ENCODE results near the gene PROSER1.
A peak's percentile ranks its signal among the peaks of the same experiment; 100 is the strongest.

Gene PROSER1

GRCh38 chr13:39023761-39024160, 14.1 kb downstream of the PROSER1 start:
- Histone ChIP-seq H3K36me3 (replicated peaks) (peaks cover 32% of the 10 kb centered on the region), H3K27ac (no peak overlapping the region)

DNA sequence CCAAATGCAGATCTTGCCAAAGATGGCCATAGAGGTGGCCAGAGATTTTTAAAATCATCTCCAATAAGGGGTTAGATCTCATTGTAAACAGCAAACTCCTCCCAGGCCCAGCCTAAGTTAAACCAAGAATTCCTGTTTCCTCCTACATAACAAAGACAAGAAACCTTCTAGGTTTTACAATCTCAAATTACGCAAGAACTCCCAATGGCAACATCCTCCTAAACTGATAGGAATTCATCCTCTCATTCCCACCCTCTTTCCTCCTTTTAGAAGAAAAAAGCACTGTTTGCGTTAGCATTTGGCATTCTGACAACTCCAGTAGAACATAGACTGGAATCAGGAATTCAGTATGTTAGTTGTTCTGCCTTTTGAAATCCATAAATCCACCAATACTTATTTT, 14.6 kb downstream of the PROSER1 start:
- Histone ChIP-seq H3K36me3 (replicated peaks) (peaks cover 32% of the 10 kb centered on the region), H3K27me3 (replicated peaks) (no peaks in the 10 kb centered on the region)

More at GRCh38 chr13:39023761-39024160, 14.1 kb downstream of the PROSER1 start:
- no peaks in the 10 kb centered on the region for H3K27me3 ChIP-seq (replicated peaks)
- no peak overlapping the region for H3K4me3 ChIP-seq (ENCODE audit: low read depth, low read length)
- TF ChIP-seq CTCF (IDR thresholded peaks at IDR 0.05; ENCODE audit: low read depth, low read length, missing control alignments), result no peak
- in situ Hi-C loops (cut with HindIII; ENCODE audit: low pct_ligation_motif_present, low sequenced_read_pairs), result no loop called here
- DNase-seq, result no peak

DNA sequence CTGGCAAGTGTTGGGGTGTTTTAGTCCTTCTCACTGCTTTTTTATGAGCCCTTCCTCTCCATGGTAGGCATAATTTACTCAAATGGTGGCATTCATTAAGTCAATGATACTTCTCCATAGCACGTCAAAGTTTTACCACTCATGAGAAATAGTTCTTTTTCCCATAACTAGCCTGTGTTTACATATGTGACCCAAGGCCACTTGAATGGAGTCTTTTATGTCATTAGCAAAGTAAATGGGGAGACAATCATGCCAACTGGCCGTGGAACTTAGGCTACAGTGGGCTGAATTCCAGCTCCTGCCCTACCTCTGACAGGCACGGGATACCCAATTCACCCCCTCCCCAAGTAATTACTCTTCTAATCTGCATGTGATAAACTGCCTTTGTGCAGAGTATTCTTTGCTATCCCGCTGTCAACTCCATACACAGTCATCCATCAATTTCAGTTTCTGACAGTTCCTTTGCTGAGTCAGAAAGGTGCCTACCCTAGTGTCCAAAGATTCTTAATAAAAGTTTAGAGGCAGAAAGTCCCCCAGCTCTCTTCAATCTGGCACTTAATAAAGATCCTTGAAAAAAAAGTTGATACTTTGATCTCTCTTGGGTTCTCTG, 16.9 kb downstream of the PROSER1 start:
- in situ Hi-C loops (cut with HindIII; ENCODE audit: low pct_ligation_motif_present, low sequenced_read_pairs), result no loop called here
- H3K4me3 ChIP-seq (ENCODE audit: low read depth, low read length), result no peak overlapping the region
- no peak for DNase-seq
- H3K36me3 ChIP-seq (replicated peaks), result peaks cover 44% of the 10 kb centered on the region
- TF ChIP-seq CTCF (IDR thresholded peaks at IDR 0.05; ENCODE audit: low read depth, low read length, missing control alignments), result no peak
- H3K27ac ChIP-seq, result no peak overlapping the region
- H3K27me3 ChIP-seq (replicated peaks), result no peaks in the 10 kb centered on the region

More for the DNA sequence above, 14.6 kb downstream of the PROSER1 start:
- in situ Hi-C loops (cut with HindIII; ENCODE audit: low pct_ligation_motif_present, low sequenced_read_pairs), result no loop called here
- no peak for TF ChIP-seq CTCF (IDR thresholded peaks at IDR 0.05; ENCODE audit: low read depth, low read length, missing control alignments)
- Histone ChIP-seq H3K4me3 (ENCODE audit: low read depth, low read length) (no peak overlapping the region), H3K27ac (no peak overlapping the region)
- DNase-seq, result no peak

DNA sequence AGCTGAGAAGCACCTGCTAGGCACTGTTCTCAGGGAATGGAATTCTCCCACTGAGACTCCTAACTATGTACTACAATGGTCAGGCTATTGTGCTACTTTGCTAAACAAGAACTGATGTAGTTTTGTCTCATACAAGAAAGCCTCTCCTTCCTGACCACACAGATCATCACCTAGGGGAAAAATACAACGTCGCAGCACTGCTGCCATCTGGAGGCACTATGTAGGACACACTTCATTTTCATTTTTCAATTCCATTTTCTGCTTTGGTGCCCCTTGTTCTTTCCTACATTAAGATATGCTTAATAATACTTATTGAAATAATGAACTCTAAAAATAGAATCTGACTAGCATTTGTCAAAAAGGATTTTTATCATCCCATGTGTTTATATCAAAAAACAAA, 21.1 kb downstream of the PROSER1 start:
- DNase-seq, result no peak
- TF ChIP-seq CTCF (IDR thresholded peaks at IDR 0.05; ENCODE audit: low read depth, low read length, missing control alignments), result peak; percentile 73

DNA sequence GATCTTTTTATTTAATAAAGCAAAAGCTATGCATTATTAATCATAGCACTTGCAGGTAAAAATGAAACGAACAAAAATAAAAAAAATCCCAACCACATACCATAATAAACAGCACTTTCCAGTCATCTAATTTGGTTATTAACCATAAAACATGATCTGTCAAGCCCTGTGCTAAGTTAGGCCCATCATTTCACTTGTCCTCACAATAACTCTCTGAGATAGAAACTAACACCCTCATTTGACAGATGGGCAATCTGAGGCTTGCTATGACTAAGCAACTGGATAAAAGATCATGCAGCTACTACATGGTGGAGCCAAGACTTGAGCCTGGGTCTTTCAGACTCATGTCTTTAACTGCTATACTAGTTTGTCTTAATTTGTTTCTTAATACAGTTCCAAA, 21.8 kb downstream of the PROSER1 start:
- in situ Hi-C loops (cut with HindIII; ENCODE audit: low pct_ligation_motif_present, low sequenced_read_pairs), result no loop called here

More for the DNA sequence above, 21.1 kb downstream of the PROSER1 start:
- H3K27me3 ChIP-seq (replicated peaks), result no peaks in the 10 kb centered on the region
- in situ Hi-C loops (cut with HindIII; ENCODE audit: low pct_ligation_motif_present, low sequenced_read_pairs), result no loop called here
- H3K36me3 ChIP-seq (replicated peaks), result peaks cover 52% of the 10 kb centered on the region
- H3K27ac ChIP-seq, result no peak overlapping the region
- H3K4me3 ChIP-seq (ENCODE audit: low read depth, low read length), result no peak overlapping the region

More for the DNA sequence above, 21.8 kb downstream of the PROSER1 start:
- no peak overlapping the region for H3K27ac ChIP-seq
- H3K4me3 ChIP-seq (ENCODE audit: low read depth, low read length), result no peak overlapping the region
- H3K27me3 ChIP-seq (replicated peaks), result no peaks in the 10 kb centered on the region
- DNase-seq, result no peak
- peaks cover 53% of the 10 kb centered on the region for H3K36me3 ChIP-seq (replicated peaks)
- no peak for TF ChIP-seq CTCF (IDR thresholded peaks at IDR 0.05; ENCODE audit: low read depth, low read length, missing control alignments)

Data from brain microvascular endothelial cell (primary cell).